ENCODE data around the gene PSTPIP2. TPM values are rescaled to one million over a fixed set of nuclear protein-coding genes. Genes with fewer than 3 reads are reported as not detected.
A peak's percentile ranks its signal among the peaks of the same experiment; 100 is the strongest.

PSTPIP2 gene
- total and polyA plus RNA-seq, 2 of the 13 experiments (the other 11 are each of a cell fraction or from before 2014, with no cell fraction given), result 0.25 to 0.27 TPM

- TF ChIP-seq KIAA2018 (CRISPR knock-in tag; IDR thresholded peaks at IDR 0.05; ENCODE audit: borderline replicate concordance), result no peak
- TF ChIP-seq DNMT1 (CRISPR knock-in tag; IDR thresholded peaks at IDR 0.05), result 0 out of 2 replicates have a peak, but pooled peaks have one; percentile 21
- TF ChIP-seq RBFOX2 (IDR thresholded peaks at IDR 0.05; ENCODE audit: low read depth, low read length), result peak; percentile 98
- peak; percentile 88; the same call in 1 of the 2 replicates for TF ChIP-seq KDM5B (CRISPR knock-in tag; IDR thresholded peaks at IDR 0.05; ENCODE audit: borderline replicate concordance)
- TF ChIP-seq SNRNP70 (IDR thresholded peaks at IDR 0.05; ENCODE audit: low read depth, low read length), result no peak
- TF ChIP-seq ZNF672 (CRISPR knock-in tag; IDR thresholded peaks at IDR 0.05), result no peak
- TF ChIP-seq RNF2 (conservative IDR thresholded peaks at IDR 0.05; ENCODE audit: low read depth), result peak; percentile 78; the same call in 1 of the 2 replicates
- peak; percentile 78 for TF ChIP-seq ZNF563 (CRISPR knock-in tag; IDR thresholded peaks at IDR 0.05)
- TF ChIP-seq SMC3 (IDR thresholded peaks at IDR 0.05; ENCODE audit: low read length), result no peak
- no peak for TF ChIP-seq GZF1 (CRISPR knock-in tag; IDR thresholded peaks at IDR 0.05)
- TF ChIP-seq ZNF503 (CRISPR knock-in tag; IDR thresholded peaks at IDR 0.05), result no peak; the same call in 1 of the 2 replicates
- TF ChIP-seq ZFP90 (CRISPR knock-in tag; IDR thresholded peaks at IDR 0.05; ENCODE audit: borderline replicate concordance), result peak; percentile 74; the same call in 1 of the 2 replicates
- peak; percentile 82 for TF ChIP-seq ZHX1 (CRISPR knock-in tag; IDR thresholded peaks at IDR 0.05; ENCODE audit: low read depth)
- TF ChIP-seq RXRA (CRISPR knock-in tag; IDR thresholded peaks at IDR 0.05), result peak; percentile 71; the same call in 1 of the 2 replicates
- peak; percentile 83 for TF ChIP-seq SRSF1 (optimal IDR thresholded peaks at IDR 0.05; ENCODE audit: low read depth, low read length)
- no peak for TF ChIP-seq MAF1 (CRISPR knock-in tag; IDR thresholded peaks at IDR 0.05; ENCODE audit: borderline replicate concordance)
These were observed 25.9 kb upstream of the PSTPIP2 start, which contains the start of gene ATP5F1A (continued) for GRCh38 chr18:46097801-46098615.

Measured in HepG2 (cell line).